GM21360 (cell line): ENCODE measurements around the gene RBMS3.

ENCODE experiments used
- ATAC-seq: cut with Tn5 transposase; IDR thresholded peaks from one replicate; pipeline ENCODE4 v1.9.1; 2021; ENCODE audit warnings: mild to moderate bottlenecking, moderate library complexity; ENCODE audit not compliant: unreplicated experiment

The RBMS3 gene

DNA sequence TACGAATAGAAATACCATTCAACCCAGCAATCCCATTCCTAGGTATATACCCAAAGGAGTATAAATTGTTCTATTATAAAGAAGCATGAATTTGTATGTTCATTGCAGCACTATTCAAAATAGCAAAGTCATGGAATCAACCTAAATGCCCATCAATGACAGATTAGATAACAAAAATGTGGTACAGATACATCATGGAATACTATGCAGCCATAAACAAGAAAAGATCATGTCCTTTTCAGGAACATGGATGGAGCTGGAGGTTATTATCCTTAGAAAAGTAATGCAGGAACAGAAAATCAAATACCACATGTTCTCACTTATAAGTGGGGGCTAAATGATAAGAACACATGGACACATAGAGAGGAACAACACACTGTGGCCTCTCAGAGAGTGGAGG is 571.9 kb downstream of the RBMS3 start:
- no peak for ATAC-seq

DNA sequence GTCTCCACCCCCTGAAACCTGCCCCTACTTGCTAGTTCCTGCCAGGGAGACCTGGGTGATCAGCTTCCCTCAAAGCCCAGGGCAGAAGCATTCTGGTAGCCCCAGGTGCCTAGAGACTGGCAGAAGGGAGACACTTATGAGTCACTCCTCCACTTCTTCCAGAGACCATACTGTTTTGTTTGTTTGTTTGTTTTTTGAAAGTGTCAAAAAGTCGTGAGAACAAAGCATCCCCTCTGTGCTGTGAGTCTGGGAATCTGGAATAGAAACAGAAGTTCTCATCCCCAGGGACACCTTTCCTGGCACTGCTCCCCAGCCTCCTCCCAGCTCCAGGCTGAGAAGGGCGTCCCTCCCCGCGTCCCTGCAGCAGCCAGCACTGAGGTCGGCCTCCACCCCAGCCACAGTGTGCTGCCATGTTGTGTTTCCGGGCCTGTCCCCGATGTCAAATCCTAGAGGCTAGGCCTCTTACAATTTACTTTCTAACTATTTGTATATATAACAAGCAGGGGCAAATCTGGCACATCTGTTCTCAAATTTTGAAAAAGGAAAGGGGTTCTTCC is 573.0 kb downstream of the RBMS3 start:
- no peak for ATAC-seq

DNA sequence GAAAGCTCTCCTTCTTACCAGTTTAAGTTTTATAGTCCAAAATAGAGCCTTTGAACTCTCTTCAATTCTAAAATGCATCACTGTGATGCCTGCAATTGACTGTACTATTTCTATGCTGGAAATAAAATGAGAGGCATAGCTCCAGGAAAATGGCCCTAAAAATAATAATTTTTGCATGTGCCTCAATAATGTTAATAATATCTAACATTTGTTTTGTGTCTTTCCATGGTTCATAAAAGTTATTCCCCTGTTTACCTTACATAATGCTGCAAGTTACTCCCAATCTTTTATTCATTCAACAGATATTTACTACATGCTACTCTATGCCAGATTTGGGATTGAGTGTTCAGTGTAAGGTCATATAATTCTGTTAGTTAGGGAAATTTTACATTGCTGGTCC is 574.0 kb downstream of the RBMS3 start:
- no peak for ATAC-seq

DNA sequence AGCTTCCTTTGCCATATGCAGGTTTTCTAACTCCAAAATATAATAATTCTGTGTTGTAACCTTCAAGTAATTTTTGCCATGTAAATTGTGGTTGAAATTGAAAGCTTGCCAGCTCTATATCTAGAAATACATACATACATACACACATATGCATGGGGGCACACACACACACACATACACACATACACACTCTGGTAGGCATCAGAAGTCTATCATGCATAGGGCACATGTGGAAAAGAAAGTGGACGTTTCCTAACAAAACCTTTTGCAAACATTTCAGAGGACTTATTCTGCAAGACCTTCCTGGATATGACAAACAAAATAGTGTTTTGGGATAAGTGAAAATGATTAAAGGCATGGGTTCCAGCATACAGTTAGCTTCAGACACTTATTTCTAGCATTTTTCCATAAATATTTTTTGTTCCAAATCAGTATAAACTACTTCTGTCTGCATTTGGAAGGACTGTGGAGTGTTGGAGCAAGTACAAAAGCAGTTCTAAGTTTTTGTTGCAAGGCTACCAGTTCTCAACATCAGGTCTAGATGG is 578.9 kb downstream of the RBMS3 start:
- no peak for ATAC-seq

DNA sequence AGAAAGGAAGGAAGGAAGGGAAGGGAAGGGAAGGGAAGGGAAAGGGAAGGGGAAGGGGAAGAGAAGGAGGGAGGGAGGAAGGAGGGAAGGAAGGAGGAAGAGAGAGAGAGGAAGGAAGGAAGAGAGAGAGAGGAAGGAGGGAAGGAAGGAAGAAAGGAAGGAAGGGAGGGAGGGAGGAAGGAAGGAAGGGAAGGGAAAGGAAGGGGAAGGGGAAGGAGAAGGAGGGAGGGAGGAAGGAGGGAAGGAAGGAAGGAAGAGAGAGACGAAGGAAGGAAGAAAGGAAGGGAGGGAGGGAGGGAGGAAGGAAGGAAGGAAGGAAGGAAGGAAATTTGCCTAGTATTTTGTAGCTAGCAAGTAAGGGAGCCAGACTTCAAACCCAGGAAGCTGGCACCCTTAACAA is 583.9 kb downstream of the RBMS3 start:
- ATAC-seq = no peak

DNA sequence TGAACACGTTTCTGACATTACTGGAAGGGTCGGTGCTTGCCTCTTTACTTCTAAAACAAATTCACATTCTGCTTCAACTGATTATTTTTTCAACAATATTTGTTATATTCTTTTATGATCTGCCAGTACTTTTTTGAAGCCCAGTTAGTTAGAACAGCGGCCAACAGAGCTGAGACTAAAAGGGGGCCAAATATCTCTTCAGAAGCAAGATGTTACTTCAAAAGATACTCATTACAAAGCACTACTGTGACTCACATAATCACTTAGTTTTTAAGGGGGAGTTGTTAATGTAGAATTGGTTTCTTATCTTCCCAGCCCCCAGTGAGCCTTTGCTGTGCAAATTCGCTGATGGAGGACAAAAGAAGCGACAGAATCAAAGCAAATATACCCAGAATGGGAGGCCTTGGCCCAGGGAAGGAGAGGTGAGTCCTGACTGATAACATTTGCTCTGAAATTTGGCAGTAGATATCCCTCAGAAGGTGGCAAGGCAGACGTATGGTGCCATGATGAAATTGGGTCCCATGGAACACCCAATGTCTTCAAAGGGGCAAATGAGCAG is 587.8 kb downstream of the RBMS3 start:
- no peak for ATAC-seq

DNA sequence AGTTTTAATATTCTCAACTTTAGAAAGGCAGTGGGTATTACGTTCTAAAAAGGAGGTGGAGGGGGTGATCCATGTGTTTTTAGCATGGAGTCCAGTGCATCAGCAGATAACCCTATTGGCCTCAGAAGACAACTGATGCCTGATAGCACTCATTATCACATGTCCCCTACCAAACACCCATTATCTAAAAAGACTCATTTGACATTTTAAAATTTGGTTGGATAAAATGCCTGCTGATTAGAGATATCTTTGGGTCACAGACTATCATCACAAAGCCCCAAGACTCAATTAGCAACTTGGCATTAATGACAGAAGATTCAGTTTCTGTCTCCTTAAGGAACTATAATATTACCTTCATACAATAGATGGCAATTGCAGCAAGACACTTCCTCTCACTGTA is 589.3 kb downstream of the RBMS3 start:
- no peak for ATAC-seq

DNA sequence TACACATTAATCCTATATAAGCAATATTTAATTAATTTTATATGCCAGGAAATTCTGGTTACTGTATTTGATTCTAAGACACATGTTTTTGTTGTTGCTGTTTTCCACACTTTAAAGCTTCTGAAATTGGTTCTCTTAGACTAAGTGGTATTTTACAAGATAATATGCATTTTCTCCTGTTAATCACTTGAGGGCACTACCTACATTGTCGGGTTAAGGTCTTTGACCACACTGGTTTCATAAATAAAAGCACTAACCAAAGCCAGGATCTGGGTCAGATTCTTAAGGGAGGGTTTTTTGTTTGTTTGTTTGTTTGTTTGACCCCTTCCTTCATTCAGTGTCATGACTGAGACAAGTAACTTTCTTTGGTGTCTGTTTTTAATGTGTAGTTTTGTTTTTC is 590.2 kb downstream of the RBMS3 start:
- ATAC-seq = no peak

DNA sequence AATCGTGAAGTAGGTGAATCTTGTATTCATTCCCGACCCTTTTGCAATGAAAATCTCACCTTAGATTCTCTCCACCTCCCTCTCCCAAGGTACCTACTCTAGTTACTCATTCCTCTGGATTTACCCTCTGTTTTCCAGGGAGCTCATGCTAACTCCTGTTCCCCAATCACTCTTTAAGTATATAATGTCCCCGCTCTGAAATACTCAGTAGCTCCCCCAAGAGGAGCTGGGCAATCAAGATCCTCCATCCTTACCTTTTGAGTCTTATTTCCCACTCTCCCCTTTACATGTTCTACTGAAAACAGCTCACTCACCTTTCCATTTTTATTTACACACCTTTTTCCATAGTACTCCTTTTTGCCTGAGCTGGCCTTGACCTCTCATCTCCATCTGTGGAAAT is 599.9 kb downstream of the RBMS3 start:
- ATAC-seq = no peak

DNA sequence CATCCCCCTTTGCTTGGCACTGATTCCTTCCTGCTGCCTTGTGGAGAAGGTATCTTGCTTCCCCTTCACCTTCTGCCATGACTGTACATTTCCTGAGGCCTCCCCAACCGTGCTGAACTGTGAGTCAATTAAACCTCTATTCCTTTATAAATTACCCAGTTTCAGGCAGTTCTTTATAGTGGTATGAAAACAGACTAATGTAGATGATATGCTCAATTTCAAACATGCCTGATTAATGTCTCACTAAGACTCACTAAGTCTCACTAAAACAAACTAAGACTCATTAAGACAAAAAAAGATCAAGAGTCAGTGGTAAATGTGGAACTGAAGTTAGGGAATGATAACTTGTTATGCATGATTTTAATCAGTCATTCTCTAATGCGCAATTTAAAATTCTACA is 606.6 kb downstream of the RBMS3 start:
- no peak for ATAC-seq

DNA sequence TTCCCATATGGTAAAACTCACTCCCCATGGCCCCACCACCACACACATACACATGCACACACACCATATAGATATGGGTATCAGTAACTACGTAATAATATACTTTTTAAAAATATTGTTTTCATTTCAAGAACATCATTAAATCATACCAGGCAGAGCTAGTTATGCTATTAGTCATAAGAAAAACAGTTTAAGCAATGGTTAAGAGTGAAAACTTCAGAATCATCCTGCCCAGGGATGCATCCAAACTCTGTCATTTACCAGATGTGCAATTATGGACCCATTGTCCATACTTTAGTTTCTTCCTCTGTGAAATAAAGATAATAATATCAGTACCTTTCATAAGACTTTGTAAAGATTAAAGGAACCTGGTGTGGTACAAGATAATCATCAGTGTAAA is 608.3 kb downstream of the RBMS3 start:
- no peak for ATAC-seq

DNA sequence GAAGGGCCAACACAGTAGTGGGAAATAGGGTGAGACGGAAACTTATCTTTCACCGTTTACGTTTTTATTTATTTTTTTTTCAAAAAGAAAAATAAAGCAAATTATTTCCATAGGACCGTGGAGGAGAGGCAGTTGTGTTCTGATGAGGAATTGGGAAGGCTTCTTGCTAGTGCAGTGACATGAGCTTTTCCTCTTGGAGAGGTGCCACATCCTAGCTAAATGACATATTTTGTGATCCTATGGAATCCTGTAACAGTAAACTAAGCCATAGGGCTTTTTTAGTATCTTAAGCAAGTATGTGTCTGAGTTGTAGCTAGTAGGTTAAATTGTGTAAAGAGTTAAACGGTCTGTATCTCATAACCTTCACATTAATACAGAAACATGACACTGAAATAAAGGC is 609.9 kb downstream of the RBMS3 start:
- ATAC-seq = no peak

DNA sequence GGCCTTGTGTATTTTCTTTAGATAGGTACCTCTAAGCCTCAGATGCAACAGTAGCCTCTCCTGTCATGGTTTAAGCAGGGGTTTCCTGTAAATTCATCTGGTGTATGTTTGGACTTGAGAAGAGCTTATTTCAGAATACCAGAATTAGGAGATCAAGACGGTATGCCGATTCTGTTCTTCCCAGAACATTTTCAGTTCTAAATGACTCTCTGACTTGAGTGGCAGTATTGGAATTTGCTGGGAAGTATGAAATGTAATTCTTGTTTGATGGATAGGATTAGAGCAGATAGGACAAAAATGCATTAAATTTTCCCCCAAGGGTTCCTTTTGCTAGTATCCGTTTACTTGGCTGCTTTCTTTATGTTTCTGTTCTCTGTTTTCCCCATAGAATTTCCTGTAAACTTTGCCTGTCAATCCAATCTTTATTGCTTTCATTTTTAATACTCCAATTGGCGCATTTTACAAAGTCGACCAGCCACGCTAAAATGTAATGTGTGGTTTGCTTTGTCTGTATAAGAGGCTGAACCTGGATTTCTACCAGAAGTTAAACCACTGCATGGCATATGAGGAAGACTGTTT is 612.2 kb downstream of the RBMS3 start:
- no peak for ATAC-seq

DNA sequence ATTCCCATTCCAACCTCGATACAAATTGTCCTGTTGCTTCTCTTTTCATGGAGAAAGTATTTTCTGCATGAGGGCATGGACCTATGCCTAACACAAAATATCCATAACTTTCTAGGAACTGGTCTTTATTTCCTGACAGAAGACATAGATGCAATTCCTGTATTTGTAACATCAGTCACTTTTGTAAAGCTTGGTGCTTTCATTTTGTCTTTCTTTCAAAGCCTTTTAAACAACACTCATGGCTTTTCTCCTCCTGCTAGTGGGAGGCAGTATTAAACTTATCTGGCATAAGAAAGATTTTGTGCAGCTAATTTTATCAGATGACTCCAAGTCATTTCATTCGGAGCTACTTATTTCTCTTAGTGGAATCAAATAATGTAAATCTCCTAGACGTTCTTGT is 616.0 kb downstream of the RBMS3 start:
- ATAC-seq = no peak

DNA sequence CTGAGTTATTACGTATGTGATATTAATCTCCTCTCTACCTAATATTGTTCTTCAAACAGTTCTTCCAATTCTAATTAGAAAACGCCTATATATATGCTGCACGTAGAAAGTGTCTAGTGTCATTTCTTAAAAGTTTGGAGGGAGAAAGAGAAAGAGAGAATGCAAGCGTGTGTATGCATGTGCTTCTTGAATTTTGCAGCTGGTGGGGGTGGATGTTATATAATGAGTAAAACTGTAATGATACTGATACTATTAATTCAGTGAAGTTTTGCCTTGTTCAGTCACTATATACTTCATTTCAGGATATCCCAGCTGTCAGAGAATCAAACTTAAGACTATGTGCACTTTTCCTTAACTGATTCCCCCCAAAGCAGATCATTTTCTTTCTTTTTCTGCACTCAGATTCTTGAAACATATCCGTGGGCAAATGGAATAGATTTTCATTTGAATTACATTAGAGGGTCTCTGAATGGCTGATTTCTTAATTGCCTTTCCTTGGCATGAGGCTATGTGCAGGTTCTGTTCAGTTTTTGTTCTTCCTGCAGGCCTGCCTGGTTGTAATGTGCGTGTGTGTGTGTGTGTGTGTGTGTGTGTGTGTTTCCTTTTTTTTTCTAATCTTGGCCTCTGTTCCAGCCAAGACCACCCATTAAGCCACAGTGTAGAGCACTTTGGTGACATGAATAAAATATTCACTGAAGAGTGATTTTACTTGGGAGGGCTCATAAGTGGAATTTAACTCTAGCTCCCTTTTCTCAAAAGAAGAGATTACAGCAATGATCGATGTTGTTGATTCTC is 617.5 kb downstream of the RBMS3 start:
- ATAC-seq = no peak

DNA sequence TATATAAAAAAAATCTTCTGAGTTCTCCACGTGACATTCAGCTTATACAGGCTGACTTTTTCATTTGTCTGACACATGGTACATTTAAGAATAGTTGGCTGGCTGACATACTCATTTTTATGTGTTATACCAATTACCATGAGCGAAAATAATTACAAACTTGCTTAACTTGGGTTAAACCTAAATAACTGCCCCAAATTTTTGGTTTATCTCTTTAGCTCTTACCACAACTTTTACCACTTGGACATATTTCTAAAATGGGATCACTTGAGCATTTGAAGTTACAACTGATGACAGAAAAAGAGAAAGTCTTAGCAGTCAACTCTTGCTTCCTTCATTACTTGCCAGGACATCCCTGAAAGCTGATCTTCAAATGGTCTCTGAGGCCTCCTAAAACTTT is 618.1 kb downstream of the RBMS3 start:
- ATAC-seq = no peak

DNA sequence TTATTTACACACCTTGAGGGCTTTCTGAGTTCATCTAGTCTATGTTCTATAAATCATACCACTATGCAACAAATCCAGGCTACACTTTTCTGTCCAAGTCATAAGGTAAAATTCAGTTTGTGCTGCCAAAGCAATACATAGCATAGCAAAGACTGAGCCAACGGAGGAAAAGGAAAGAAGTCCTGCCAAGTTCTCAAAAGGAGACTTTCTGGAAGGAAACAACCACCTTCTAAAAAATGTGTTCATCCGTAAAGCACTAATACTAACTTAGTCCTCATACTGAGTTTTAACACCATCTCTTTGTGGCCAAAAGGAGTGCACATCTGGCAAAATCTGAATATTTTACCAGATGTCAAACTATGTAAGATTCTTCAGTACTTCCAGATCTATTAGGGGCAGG is 620.2 kb downstream of the RBMS3 start:
- no peak for ATAC-seq

DNA sequence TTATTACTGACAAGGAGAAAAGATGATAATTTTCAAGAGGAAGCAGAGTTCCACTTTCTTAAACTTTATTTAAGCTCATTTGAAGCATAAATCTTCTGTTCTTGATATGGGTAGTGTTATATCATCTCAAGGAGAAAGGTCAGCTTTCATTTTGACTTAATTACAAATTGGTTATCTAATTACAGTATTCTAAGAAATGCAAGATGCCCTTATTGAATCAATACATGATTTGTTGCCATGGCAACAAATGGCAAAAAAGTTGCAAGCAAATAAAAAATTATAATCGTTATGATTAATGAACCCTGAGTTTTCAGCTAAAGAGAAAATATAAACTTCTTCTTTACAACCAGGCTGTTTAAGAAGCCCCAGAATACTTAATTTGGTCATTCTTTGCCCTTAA is 622.7 kb downstream of the RBMS3 start:
- no peak for ATAC-seq

DNA sequence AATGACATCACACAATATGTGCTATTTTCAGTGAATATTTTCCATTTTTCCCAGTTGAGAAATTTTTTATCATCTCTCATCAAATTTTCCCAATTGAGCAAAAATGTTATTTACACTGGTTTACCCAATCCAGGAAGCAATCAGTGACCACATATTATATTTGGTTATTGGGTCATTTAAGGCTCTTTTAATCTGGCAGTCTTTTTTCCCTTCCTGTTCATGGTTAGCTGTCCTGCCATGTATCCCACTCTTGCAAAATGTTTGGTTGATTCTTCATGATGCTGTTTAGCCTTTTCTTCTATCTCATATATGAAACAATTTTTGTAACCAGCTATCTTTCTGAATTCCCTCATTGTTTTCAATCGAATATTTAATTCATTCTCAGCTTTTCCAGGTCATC is 626.0 kb downstream of the RBMS3 start:
- ATAC-seq = no peak

DNA sequence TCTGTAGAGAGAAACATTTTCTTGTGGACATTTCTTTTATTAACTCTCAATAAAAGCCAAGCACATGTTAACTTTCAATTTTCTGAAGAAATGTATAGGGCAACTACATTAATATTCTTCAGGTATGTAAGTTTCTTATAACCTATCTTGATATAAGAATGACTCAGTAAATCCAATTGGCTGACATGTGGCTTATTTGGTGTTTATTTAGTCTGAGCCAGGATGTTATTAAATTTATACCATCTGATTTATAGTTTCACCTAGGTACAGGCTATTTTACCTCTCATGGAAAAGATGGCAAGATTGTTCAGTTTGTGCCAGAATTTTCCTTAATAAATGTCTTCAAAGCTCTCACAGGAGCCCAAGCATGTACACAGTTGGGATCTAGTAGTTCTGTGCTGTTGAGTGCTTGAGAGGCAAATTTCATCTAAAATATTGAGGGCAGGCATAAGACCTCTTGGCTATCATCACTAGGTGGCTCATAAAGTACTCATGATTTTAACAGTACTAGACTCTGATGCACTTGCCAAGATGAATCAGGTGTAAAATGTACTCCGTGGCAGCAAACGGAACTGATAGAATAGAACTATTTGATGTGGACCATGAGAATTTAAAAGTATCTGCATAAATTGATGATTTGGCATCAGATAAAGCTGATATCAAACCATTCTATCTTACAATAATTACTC is 631.9 kb downstream of the RBMS3 start:
- ATAC-seq = no peak

DNA sequence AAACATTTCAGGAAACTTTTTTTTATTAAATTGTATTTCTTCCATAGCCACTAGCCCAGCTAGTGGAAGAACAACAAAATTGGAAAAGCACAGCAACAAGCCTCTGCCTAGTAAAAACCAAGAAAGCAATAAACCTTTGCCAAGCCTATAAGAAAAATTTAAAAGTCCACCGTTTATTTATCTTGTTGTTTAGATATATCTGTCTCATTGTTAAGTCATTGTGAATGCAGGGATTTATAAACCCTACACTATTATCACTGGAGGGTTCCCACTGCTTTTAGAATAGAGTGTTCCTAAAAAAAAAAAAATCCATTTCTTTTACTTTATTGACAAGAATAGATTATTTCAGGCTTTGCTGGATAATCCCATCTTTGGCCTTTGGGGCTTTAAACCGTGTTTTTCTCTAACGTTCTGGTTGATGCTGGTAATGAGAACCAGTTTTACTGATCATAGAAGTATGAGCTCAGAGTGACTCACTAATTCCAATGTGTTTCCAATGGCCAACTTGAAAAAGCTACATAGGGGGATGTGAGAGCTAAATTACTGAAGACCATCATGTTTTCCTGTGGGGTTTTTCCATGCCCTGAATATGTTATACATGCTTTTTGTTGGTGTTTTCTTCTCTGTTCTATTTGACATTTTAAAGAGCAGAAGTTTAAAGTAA is 634.1 kb downstream of the RBMS3 start:
- ATAC-seq = no peak
